ENCODE data around the gene ZNF500.

Gene ZNF500

GRCh38 chr16:4733211-4733742 lies 33.7 kb downstream of the ZNF500 start:
- no peaks in the 10 kb centered on the region for H3K36me3 ChIP-seq (ENCODE audit: control insufficient read depth, low read length)
- H3K4me2 ChIP-seq (ENCODE audit: low read length) = peak overlapping the region; percentile 71
- H3K4me1 ChIP-seq (ENCODE audit: control insufficient read depth, low read length) = peaks cover 7% of the 10 kb centered on the region
- no peak overlapping the region for H3K27ac ChIP-seq (ENCODE audit: low read depth, low read length)
- no peaks in the 10 kb centered on the region for H3F3A ChIP-seq (ENCODE audit: control insufficient read depth, insufficient read depth)
- no peaks in the 10 kb centered on the region for H3K9me3 ChIP-seq (ENCODE audit: control insufficient read depth, insufficient read depth, low read length)
- H3K27me3 ChIP-seq (ENCODE audit: control insufficient read depth, low read length) = no peaks in the 10 kb centered on the region
- H3K9me2 ChIP-seq (replicated peaks; ENCODE audit: control insufficient read depth, low read length) = no peaks in the 10 kb centered on the region
- peaks cover 15% of the 10 kb centered on the region for H3K79me2 ChIP-seq (ENCODE audit: control insufficient read depth, low read length)
- H4K20me1 ChIP-seq (ENCODE audit: control insufficient read depth, insufficient read depth, low read depth, low read length) = no peaks in the 10 kb centered on the region
- peak overlapping the region; percentile 84 for H3K4me3 ChIP-seq (ENCODE audit: low read length)
- TF ChIP-seq EZH2phosphoT487 (IDR thresholded peaks at IDR 0.05; ENCODE audit: borderline replicate concordance, low read length) = no peak
- TF ChIP-seq, protein P1, sequence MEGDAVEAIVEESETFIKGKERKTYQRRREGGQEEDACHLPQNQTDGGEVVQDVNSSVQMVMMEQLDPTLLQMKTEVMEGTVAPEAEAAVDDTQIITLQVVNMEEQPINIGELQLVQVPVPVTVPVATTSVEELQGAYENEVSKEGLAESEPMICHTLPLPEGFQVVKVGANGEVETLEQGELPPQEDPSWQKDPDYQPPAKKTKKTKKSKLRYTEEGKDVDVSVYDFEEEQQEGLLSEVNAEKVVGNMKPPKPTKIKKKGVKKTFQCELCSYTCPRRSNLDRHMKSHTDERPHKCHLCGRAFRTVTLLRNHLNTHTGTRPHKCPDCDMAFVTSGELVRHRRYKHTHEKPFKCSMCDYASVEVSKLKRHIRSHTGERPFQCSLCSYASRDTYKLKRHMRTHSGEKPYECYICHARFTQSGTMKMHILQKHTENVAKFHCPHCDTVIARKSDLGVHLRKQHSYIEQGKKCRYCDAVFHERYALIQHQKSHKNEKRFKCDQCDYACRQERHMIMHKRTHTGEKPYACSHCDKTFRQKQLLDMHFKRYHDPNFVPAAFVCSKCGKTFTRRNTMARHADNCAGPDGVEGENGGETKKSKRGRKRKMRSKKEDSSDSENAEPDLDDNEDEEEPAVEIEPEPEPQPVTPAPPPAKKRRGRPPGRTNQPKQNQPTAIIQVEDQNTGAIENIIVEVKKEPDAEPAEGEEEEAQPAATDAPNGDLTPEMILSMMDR (IDR thresholded peaks at IDR 0.05; ENCODE audit: low read depth, low read length, poor library complexity, severe bottlenecking) = no peak

DNA sequence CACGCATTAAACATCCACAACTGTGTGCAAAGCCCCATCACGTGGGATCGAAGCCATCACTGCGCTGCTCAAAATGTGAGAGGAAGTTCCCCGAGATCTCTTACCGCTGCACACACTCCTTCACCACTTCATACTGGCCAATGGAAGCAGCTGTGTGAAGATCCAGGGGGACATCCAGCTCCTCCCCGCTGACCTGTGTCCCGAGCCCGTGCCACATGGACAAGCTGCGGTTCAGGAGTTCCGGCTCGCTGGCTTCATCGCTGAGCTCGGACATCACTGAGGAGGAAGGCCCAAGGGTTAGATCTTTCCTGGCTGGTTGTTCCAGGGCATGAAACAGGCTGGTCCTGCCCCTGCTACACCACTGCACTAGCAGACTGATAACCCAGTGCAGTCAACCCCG lies 37.1 kb downstream of the ZNF500 start:
- H3F3A ChIP-seq (ENCODE audit: control insufficient read depth, insufficient read depth) = no peaks in the 10 kb centered on the region
- peaks cover 15% of the 10 kb centered on the region for H3K79me2 ChIP-seq (ENCODE audit: control insufficient read depth, low read length)
- no peaks in the 10 kb centered on the region for H4K20me1 ChIP-seq (ENCODE audit: control insufficient read depth, insufficient read depth, low read depth, low read length)
- H3K27me3 ChIP-seq (ENCODE audit: control insufficient read depth, low read length) = no peaks in the 10 kb centered on the region
- H3K4me3 ChIP-seq (ENCODE audit: low read length) = no peak overlapping the region
- H3K4me2 ChIP-seq (ENCODE audit: low read length) = no peak overlapping the region
- peaks cover 7% of the 10 kb centered on the region; the same call in 1 of the 2 replicates for H3K36me3 ChIP-seq (ENCODE audit: control insufficient read depth, low read length)
- H3K9me2 ChIP-seq (replicated peaks; ENCODE audit: control insufficient read depth, low read length) = no peaks in the 10 kb centered on the region
- TF ChIP-seq, protein P1 (IDR thresholded peaks at IDR 0.05; ENCODE audit: low read depth, low read length, poor library complexity, severe bottlenecking) = no peak
- TF ChIP-seq EZH2phosphoT487 (IDR thresholded peaks at IDR 0.05; ENCODE audit: borderline replicate concordance, low read length) = no peak
- peaks cover under 1% of the 10 kb centered on the region for H3K4me1 ChIP-seq (ENCODE audit: control insufficient read depth, low read length)
- no peak overlapping the region for H3K27ac ChIP-seq (ENCODE audit: low read depth, low read length)
- H3K9me3 ChIP-seq (ENCODE audit: control insufficient read depth, insufficient read depth, low read length) = no peaks in the 10 kb centered on the region

GRCh38 chr16:4728676-4729075 lies 38.3 kb downstream of the ZNF500 start:
- H3K4me2 ChIP-seq (ENCODE audit: low read length) = no peak overlapping the region
- no peaks in the 10 kb centered on the region for H3K27me3 ChIP-seq (ENCODE audit: control insufficient read depth, low read length)
- no peak overlapping the region for H3K4me3 ChIP-seq (ENCODE audit: low read length)
- H3K27ac ChIP-seq (ENCODE audit: low read depth, low read length) = no peak overlapping the region
- no peaks in the 10 kb centered on the region for H3K9me2 ChIP-seq (replicated peaks; ENCODE audit: control insufficient read depth, low read length)
- TF ChIP-seq EZH2phosphoT487 (IDR thresholded peaks at IDR 0.05; ENCODE audit: borderline replicate concordance, low read length) = no peak
- TF ChIP-seq, protein P1 (IDR thresholded peaks at IDR 0.05; ENCODE audit: low read depth, low read length, poor library complexity, severe bottlenecking) = no peak
- H3F3A ChIP-seq (ENCODE audit: control insufficient read depth, insufficient read depth) = no peaks in the 10 kb centered on the region
- H3K4me1 ChIP-seq (ENCODE audit: control insufficient read depth, low read length) = no peaks in the 10 kb centered on the region; the same call in 1 of the 2 replicates
- H3K79me2 ChIP-seq (ENCODE audit: control insufficient read depth, low read length) = peaks cover 13% of the 10 kb centered on the region
- no peaks in the 10 kb centered on the region for H3K9me3 ChIP-seq (ENCODE audit: control insufficient read depth, insufficient read depth, low read length)
- peaks cover 7% of the 10 kb centered on the region; the same call in 1 of the 2 replicates for H3K36me3 ChIP-seq (ENCODE audit: control insufficient read depth, low read length)
- H4K20me1 ChIP-seq (ENCODE audit: control insufficient read depth, insufficient read depth, low read depth, low read length) = no peaks in the 10 kb centered on the region

Data from DOHH2 (cell line).